ENCODE measurements around the gene MLLT10.

MLLT10 gene

DNA sequence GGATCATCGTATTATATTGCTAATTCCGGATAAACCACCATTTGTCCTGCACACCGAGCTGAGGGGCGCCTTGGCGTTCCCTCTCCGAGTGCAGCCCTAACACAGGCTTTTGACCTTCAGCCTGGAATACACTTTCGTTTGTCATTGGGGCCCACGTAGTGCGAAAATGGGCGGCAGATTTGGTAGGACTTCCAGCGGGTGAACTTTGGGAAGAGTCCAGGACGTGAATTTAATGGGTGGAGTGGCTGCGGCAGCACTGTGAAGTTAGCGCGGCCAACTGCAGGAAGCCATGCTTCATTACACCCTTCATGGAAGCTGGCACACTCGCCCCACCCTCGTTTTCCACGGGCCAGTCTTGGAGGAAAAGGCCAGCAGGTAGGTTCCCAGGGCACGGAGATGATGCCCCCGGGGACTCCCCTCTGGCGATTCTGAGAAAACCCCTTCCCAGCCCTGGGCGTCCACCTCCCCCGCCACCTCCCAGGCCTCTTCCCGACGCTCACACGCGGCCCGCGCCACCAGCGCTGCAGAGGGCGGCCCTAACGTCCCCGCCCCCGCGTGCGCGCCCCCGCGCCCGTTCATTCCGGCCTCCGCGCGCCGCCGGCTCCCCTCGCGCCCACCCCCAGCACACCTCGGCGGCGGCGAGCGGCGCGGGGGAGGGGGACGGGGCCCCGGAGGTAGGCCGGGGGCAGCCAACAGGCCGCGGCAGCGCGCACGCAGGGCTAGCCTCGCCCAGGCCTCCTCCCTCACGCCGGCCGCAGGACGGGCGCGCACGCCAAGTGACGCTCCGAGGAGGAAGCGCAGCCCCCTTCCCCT lies at the start of gene MLLT10:
Gene MLLT10 (plus strand): TSS at position 766 of the 813 bp plus-strand sequence. CDS start 413 bp downstream, outside the sequence.
- peak; percentile 94 for DNase-seq (ENCODE audit: low spot score)

DNA sequence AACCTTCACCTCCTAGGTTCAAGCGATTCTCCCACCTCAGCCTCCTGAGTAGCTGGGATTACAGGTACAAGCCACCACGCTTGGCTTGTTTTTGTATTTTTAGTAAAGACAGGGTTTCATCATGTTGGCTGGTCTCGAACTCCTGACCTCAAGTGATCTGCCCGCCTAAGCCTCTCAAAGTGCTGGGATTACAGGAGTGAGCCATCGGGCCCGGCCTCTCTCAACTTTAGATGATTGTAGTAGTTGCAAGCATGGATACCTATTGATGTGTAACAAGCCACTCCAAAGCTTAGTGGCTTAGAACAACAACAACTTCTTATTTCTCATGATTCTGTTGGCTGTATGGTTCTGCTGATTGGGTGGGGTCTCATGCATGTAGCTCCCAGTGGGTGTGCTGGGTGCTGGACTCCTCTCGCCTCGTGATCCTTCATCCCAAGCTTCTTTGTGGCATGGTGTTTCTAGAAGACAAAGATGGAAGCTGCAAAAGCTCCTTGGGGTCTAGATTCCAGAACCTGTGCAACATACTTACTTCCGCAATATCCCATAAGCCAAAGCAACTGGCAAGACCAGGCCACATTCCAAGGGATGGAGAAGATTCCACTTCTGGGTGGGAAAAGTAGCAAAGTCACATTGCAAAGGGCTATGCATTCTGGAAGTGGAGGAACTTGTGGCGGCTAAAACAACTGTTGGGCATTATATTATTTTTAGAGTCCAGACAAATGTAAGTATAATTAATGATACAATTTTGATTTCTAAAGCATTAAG lies 46.4 kb upstream of the MLLT10 start:
- no peak for DNase-seq (ENCODE audit: low spot score)

DNA sequence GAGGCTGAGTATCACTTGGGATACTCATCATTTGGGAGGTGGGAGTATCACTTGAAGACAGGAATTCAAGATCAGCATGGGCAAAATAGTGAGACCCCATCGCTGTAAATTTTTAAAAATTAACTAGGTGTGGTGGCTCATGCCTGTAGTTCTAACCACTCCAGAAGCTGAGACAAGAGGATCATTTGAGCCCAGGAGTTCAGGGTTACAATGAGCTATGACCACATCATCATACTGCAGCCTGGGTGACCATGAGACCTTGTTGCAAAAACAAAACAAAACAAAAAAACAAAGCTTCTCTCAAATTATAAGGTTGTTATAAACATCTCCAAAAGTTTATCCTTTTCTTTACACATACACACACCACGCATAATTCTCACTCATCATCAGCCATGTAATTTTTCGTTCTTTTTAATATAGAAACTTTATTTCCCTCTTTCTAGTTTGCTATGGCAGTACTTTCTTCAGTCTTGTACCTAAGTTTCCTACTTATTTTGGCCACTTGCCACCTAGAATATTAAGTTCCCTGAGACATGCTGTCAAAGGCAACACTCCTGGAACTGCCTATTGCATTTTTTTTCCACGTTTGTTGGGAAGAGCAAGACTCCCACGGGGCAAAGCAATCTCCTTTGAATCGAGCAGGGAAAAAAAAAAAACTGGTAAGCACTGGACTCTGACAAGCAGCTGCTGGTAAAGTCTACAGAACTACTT lies 45.6 kb upstream of the MLLT10 start:
- no peak for DNase-seq (ENCODE audit: low spot score)

DNA sequence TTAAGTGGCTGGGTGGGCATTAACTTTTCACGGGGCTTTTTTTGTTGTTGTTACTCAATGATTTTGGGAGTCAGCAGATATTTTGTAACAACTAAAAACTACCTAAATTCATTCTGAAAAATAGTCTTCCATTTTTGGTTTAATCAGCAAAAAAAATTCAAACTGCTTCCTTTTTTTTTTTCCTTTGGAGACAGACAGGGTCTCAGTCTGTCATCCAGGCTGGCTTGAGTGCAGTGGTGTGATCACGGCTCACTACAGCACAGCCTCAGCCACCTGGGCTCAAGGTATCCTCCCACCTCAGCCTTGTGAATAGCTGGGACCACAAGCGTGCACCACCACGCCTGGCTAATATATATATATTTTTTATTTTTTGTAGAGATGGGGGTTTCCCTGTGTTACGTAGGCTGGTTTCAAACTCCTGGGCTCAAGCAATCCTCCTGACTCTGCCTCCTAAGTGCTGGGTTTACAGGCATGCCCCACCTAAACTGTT lies 45.0 kb upstream of the MLLT10 start:
- DNase-seq (ENCODE audit: low spot score) = no peak

DNA sequence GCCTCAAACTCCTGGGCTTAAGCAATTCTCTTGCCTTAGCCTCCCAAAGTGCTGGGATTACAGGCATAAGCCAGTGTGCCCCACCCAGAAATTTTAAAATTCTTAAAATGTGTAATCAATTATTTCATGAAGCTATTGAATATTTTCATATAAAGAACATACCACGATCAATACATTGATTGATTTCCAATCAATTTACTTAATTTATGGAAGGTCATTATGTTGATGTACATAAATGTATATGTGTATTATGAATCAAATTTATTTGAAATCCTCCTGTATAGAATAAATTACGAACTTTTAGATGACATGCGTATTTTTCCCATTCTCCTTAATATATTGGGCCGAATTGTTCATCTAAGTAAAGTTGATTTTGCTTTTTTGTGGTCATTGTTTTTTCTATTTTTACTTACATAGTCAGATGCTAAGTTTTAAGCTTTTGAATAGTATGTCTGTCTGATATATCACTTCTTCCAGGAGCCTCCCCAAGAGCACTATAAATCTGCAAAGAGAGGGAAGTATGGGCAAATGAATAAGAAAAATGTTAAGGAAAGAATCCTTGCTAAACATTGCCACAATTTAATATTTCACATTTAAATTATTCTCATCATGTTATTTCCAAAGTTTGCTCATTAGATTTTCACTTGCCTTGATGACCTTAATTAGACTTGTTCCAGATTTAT lies 43.9 kb upstream of the MLLT10 start:
- DNase-seq (ENCODE audit: low spot score) = no peak

DNA sequence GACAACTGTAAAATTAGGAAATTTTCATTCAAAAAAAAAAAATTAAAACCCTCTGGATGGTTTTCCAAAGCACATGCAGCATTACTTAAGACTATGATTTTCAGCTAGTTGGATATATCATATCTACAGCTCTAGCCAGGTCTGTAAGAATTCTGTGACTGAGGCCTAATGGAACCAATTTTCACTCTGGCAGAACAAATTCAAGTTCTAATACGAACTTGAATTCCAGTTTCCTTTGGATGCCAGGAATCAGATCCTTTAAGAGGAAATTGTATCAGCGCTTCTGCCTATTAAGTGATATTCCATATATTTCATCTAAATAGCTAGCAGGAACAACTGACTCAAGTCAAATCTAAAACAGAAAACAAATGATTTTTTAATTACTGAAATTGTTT lies 43.3 kb upstream of the MLLT10 start:
- DNase-seq (ENCODE audit: low spot score) = no peak

DNA sequence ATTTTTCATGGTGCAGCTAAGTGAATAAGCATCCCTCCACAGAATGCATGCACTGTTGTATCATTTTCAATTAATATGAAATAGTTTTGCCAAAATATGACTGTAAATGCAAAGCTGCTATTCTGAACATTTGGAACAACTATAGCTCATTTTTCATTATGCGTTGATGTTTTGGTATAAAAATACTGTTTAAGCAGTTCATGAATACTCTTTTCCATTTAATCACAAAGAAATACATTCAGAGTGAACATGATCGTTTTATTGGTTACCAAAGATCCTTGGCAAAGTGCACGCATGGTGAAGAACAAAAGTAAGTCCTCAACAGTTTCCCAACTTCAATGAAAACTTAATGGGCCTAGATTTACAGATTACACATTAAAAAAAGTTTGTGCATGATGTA lies 41.6 kb upstream of the MLLT10 start:
- no peak for DNase-seq (ENCODE audit: low spot score)

DNA sequence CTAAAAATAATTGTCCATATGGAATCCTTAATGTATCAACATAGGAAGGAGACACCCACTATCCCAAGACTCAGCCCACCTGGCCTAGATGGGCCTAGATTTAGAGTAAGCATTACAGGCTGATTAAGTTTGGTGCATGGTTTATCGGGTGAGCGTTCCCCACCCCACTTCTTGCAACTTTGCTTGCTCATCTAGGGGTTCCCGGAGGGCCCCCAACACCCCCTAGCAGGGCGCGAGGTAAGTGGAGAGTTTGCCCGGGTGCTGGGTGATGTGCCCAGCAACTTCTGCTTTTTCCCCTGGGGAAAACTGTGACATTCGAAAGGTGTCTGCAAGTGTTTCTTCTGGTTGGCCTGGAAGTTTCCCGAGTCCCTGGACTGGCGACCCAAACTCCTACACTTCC lies 40.2 kb upstream of the MLLT10 start:
- DNase-seq (ENCODE audit: low spot score) = no peak

DNA sequence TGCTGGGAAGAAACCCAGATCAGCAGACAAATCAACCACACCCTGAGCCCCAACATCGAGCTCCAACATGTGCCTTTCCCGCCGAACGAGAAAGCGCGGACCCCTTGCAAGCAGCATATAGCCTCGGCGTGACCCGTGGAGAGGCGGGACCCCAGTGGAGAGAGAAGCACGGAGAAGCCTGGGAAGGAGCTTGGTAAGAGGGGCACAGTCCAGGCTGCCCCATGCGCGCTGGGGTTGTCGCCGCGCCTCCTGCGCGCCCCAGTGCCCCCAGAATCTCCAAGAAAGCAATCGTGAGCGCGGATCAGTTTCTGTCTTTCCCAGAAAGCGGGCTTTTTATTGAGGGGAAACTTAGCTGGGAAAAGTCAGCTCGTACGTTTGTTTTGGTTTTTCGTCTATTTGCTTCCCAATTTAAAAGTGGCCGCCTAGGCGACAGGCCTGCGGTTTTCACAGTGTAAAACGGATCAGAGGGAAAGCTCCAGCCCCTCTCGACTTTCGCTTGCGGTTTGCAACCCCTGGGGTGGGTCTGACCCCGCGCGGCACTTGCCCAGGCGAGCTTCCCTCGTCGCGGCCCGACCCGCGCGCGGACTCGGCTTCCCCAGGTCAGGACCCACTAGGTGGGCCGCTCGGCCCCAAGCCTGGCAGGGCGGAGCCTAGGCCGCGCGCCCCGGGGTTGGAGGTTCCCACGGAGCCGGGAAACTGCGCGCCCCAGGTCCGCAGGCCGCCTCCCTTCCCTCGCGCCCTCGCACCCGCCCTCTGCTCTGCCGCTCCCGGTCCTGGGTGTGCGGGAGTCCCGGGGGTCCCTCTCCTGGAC lies 39.6 kb upstream of the MLLT10 start:
- DNase-seq (ENCODE audit: low spot score) = peak; percentile 22

DNA sequence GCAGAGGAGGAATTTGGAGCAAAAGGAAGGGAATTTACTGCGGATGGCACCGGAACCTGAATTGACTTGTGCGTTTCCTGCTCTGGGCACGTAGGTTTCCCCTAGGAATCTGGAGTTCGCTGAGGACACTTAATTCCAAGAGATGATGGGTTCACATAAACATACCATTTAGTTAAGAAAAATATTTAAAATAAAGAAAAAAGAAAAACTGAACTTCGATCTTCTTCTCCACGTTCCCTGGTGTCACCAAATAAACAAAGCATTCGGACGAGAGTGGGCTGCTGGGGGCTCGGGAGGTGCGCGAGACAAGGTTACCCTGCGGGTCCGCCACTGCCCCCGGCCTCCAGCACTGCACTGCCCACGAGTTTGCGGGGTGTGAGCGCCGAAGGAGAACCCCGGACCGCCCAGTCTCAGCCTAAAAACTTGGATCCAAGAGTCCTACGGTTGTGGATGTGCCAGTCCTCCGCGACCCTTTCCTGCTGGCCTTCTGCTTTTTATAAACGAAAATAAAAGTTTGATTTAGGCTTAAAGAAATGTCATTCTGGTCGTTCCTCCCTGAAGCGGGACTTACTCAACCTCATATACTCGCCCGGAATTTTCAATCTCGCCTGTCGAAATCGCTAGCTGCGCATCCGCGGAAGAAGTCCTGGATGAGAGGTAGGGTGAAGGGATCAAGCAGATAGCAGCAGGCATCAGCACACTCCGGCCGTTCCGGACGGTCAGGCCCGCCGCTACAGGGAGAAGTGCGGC lies 38.9 kb upstream of the MLLT10 start:
- DNase-seq (ENCODE audit: low spot score) = peak; percentile 25

DNA sequence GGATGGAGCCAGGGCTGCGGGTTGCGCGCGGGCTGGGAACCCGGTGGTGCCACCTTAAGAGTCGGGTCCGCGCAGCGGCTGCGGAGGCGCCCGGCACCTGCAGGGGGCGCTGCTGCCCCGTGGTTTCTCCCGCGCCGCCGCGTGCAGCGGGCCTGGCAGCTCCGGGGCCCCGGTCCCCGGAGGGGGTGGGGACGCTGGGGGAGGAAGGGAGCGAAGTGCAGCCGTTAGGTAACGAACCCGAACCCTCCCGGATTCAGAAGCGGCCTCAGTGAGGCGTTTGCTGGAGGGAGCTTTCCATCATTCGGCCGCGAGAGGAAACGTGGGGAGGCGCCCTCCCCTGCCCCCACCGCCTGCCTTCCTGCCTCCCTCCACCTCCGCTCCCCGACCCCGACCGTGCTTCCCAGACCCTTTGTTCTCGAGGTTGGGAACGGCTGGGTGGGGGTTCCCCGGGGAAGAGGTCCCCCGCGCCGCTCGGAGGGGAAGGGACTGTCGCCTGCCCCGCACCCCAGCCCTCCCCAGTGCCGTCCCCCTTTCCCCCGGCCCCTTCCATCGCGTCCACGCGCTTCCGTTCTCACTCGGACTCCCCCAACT lies 38.2 kb upstream of the MLLT10 start:
- peak; percentile 96 for DNase-seq (ENCODE audit: low spot score)

DNA sequence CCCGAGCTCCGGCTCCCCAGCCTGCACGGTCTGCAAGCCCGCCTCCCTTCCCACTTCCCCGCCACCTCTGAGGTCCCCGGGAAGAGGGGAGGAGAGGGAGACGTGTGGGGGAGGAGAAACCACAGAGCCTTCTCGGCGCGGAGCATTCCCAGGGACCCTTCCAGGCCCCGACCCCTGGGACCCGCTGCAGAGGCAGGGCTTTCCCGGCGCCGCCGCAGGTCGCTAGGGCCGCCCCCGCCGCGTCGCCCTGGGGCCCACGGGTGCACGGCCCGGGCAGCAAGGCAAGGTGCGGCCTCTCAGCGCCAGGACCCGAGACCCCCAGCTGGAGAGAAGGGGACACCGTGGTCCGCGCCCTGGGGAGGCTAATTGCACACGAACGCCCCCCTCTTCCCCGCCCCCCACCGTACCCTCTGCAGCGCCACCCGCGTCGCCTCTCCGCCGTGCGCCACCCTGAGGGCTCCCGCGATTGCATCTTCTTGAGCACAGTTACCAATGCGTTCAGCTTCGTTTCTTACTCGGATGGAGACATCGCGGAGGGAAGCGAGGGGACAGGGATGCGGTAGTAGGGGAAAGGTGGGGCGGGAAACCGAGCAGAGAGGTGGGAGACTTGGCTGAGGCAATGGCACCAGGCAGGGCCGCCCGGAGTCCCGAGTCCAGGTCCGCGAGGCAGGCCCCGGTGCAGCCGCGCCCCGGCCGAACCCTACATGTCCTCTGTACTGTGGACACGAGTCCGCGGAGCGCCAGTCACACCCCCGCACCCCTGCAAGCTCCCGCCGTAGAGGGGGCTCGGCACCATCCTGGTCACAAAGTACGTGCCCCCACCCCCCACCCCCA lies 37.5 kb upstream of the MLLT10 start:
- DNase-seq (ENCODE audit: low spot score) = peak; percentile 65

DNA sequence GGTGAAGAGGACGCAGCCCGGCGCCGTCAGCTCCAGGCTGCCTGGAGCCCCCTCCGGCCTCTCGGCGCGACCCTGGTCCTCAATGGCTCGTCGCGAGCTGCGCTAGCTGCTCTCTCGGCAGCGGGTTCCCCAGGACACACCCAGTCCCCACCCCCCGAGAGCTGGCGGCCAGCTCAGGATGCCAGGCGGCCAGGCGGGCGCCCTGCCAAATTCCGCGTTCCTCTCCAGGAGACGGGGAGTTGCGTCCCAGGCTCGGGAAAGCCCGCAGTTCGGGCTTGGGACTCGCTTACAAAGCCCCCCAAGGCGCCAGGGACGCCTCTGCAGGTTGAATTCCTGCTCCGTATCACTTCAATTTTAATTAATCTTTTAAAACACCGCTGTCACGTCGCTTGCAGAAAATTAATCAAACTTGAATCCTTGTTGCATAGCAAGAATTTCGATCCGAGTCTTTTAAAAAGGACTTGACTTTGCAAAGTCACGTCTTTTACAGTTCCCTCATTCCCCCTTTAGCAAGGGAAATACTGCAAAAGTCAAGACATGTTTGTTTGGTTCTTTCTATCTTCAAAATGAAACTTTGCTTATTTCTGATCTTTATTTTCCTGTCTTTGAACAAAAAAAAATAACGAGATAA lies 36.7 kb upstream of the MLLT10 start:
- peak; percentile 94 for DNase-seq (ENCODE audit: low spot score)

DNA sequence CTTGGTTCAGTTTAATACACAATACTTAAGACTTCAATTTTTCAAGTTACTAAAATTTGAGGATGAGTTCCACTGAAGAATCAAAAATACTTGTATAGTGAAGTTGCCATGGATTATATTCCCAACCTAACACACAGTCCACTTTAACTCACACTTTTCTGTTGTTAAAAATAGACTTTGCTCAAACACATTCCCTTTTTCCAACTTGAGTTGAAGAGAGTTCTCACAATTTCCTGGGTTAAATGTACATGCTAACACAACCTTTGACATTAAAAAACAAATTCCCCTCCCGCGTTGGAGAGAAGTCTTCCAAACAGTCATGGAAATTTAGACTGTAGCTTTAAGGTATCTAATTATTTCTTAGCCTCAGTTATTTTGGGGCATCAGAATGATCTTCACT lies 35.7 kb upstream of the MLLT10 start:
- DNase-seq (ENCODE audit: low spot score) = no peak

DNA sequence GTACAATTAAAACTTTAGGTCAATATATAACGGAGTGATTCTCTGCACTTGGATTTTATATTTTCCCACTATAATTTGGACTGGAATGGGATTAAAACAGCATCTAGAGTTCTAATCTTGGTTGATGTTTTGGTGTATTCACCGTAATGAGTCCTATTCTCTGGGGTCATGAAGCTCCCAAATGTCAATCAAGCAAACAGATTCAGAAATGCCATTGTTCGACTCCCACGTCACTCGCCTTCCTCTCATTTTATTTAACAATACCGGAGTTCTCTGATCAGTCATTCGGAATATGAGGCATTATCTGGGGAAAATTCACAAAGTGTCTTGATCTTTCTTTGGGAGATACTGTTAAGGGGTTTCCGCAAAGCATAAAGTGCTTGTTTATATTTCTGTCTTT lies 35.0 kb upstream of the MLLT10 start:
- DNase-seq (ENCODE audit: low spot score) = no peak

DNA sequence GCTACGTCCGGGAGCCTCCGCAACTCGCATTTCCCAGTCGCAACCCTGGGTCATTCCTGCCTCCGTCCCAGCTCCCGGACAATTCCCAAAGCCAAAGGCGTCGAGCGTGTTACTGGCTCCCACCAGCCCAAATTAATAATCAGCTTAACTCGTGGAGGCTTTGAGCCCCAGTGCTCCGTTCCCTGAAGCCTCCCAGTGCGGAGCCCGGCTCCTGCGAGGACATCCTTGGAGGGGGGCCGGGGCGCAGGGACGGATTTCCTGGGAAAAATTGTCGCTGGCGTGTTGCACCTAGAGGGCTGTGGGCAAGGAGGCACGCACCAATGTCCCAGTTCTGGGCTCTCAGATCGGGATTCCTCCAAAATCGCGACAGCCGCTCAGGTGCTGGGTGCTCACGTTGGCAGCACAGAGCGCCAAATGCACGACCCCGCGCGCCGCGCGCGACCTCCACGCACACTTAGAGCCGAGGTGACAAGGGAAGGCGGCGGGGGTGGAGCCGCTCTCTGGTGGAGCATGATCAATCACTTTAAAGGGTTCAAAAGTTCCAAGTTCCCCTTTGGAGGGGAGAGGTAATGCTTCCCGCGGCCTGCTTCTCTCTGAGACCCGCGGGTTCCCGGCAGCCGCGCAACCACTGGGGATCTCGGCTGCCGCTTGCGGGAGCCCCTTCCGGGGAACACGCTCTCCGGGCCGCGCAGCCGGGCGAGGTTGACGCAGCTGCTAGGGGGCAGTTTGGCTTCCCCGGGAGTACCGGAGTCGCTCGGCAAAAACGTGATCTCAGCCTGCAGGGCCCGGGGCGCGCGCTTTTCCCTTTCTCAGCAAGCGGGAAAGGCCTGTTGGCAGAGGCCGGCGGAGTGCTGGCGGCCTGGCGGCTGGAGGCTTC lies 34.1 kb upstream of the MLLT10 start:
- DNase-seq (ENCODE audit: low spot score) = peak; percentile 76

DNA sequence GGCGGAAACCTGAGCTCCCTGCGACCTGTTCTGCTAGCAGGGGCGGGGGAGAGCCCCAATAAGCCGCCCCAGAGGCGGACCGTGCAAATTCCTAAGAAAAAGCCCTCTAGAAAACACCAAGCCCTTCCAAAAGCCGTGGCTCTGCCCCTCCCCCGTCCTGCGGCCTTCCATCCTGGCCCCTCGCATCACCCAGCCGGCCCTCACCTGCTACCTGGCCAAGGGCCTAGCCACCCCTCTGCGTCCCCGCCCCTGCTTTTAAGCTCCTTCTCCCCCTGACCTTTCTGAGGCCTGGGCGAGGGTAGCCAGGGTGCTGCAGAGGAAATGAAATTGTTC lies 33.5 kb upstream of the MLLT10 start:
- no peak for DNase-seq (ENCODE audit: low spot score)

DNA sequence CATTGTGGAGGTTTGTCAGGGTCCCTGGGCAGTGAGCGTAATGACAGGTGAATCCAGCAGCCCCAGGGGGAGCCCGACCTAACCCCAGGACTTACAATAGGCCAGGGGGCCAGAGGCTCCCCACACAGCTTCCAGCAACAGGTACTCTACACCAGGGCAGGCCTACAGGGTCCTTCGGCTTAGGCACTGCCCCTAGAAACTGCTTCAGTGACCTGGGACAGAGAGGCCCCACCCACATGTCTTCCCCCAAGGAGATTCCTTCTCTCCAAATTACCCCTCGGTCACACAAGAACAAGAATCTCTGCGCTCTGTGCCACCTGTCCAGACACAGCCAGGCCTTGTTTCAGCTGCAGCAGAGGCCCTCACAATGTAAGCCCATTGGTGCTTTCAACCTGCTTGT lies 32.9 kb upstream of the MLLT10 start:
- DNase-seq (ENCODE audit: low spot score) = no peak

Data from HuH-7.5 (cell line).